ENCODE data around the gene CGB1.

CGB1 gene

GRCh38 chr19:49016067-49016839 lies 20.4 kb downstream of the CGB1 start:
- no peak overlapping the region for H3K4me3 ChIP-seq (ENCODE audit: low read depth, low read length)
- TF ChIP-seq CTCF (IDR thresholded peaks at IDR 0.05; ENCODE audit: control insufficient read depth, extremely low read depth, insufficient read depth) = no peak
- DNase-seq (ENCODE audit: low read depth) = no peak

- H3K4me3 ChIP-seq (ENCODE audit: low read depth, low read length) = no peak overlapping the region
- no peak for TF ChIP-seq CTCF (IDR thresholded peaks at IDR 0.05; ENCODE audit: control insufficient read depth, extremely low read depth, insufficient read depth)
- no peak for DNase-seq (ENCODE audit: low read depth)
Observed at GRCh38 chr19:49014870-49015255, 21.8 kb downstream of the CGB1 start.

GRCh38 chr19:49014123-49014869 lies 22.4 kb downstream of the CGB1 start:
- DNase-seq (ENCODE audit: low read depth) = no peak
- H3K4me3 ChIP-seq (ENCODE audit: low read depth, low read length) = no peak overlapping the region
- TF ChIP-seq CTCF (IDR thresholded peaks at IDR 0.05; ENCODE audit: control insufficient read depth, extremely low read depth, insufficient read depth) = no peak

- TF ChIP-seq CTCF (IDR thresholded peaks at IDR 0.05; ENCODE audit: control insufficient read depth, extremely low read depth, insufficient read depth) = no peak
Observed at GRCh38 chr19:49011194-49011593, 25.5 kb downstream of the CGB1 start.

GRCh38 chr19:49010453-49010852 lies 26.2 kb downstream of the CGB1 start:
- DNase-seq (ENCODE audit: low read depth) = no peak
- no peak for TF ChIP-seq CTCF (IDR thresholded peaks at IDR 0.05; ENCODE audit: control insufficient read depth, extremely low read depth, insufficient read depth)
- H3K4me3 ChIP-seq (ENCODE audit: low read depth, low read length) = no peak overlapping the region

More at GRCh38 chr19:49011194-49011593, 25.5 kb downstream of the CGB1 start:
- no peak overlapping the region for H3K4me3 ChIP-seq (ENCODE audit: low read depth, low read length)
- DNase-seq (ENCODE audit: low read depth) = no peak

GRCh38 chr19:49009828-49010227 lies 26.9 kb downstream of the CGB1 start:
- no peak for DNase-seq (ENCODE audit: low read depth)
- no peak for TF ChIP-seq CTCF (IDR thresholded peaks at IDR 0.05; ENCODE audit: control insufficient read depth, extremely low read depth, insufficient read depth)
- H3K4me3 ChIP-seq (ENCODE audit: low read depth, low read length) = no peak overlapping the region
